ENCODE data around the gene AKR1C1. TPM values are rescaled to one million over a fixed set of nuclear protein-coding genes. Genes with fewer than 3 reads are reported as not detected.

Gene AKR1C1
- total and polyA plus RNA-seq, 2 donors (not counting 1 experiment from before 2014, with no cell fraction given), result 0.25 TPM; not detected in 1

DNA sequence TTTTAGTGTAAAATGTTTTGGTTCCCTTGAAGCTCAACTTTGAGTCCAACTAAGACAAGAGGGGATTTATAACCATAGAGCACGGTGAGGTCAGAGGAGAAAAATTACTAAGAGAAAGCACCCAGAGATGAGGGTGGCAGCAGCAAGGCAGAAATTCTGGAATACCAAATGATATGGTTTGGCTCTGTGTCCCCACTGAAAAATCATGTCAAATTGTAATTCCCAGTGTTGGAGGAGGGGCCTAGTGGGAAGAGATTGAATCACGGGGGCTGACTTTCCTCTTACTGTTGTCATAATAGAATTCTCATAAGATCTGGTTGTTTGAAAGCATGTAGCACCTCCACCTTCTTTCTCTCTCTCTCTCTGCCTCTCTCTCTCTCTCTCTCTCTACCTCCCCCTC, 19.4 kb upstream of the AKR1C1 start:
- POLR2A ChIA-PET, result no interaction called here
- no peaks in the 10 kb centered on the region for H3K27me3 ChIP-seq (replicated peaks in 1 of 4; ENCODE audit: control extremely low read depth in 1 of 4, control insufficient read depth in 3 of 4, insufficient read depth in 4 of 4, low read length in 3 of 4)
- TF ChIP-seq EZH2 (IDR thresholded peaks at IDR 0.05; ENCODE audit: borderline replicate concordance, insufficient read depth, low read depth, low read length, poor library complexity, severe bottlenecking), result no peak
- no peak overlapping the region for H3K4me3 ChIP-seq (ENCODE audit: control extremely low read depth in 1 of 5, extremely low read depth in 1 of 5, insufficient read depth in 1 of 5, low read depth in 2 of 5, low read length in 4 of 5)
- CTCF ChIA-PET, result no interaction called here
- no peak overlapping the region for H3K9ac ChIP-seq (ENCODE audit: low read length)
- no peak for DNase-seq
- no peaks in the 10 kb centered on the region for H3K4me1 ChIP-seq (ENCODE audit: control insufficient read depth in 2 of 2, insufficient read depth in 2 of 2, low read length in 2 of 2)
- whole genome bisulfite sequencing (ENCODE audit: insufficient coverage), result 100% methylated on average over 1 of the region's 2 CpGs
- Mint-ChIP-seq H3K4me1 (no peaks in the 10 kb centered on the region), H3K4me3 (no peak overlapping the region), H3K9me3 (ENCODE audit: insufficient read depth) (no peaks in the 10 kb centered on the region), H3K27ac (no peak overlapping the region), H3K27me3 (no peaks in the 10 kb centered on the region)
- no peaks in the 10 kb centered on the region for H3K79me2 ChIP-seq (ENCODE audit: control insufficient read depth, insufficient read depth, low read length)
- H4K20me1 ChIP-seq (ENCODE audit: control insufficient read depth, insufficient read depth, low read length, poor library complexity, severe bottlenecking), result no peaks in the 10 kb centered on the region
- H3K9me3 ChIP-seq (ENCODE audit: control extremely low read depth in 1 of 3, control insufficient read depth in 2 of 3, insufficient read depth in 1 of 3, low read length in 2 of 3), result no peaks in the 10 kb centered on the region
- no peak overlapping the region for H3K4me2 ChIP-seq (replicated peaks; ENCODE audit: low read depth, low read length, poor library complexity, severe bottlenecking)
- H3K36me3 ChIP-seq (replicated peaks in 1 of 2; ENCODE audit: control extremely low read depth in 1 of 2, control insufficient read depth in 1 of 2, extremely low read depth in 1 of 2, insufficient read depth in 2 of 2, low read length in 1 of 2), result no peaks in the 10 kb centered on the region
- intact Hi-C loops (cut with micrococcal nuclease), result no loop called here
- ATAC-seq (ENCODE audit: low read depth), result no peak
- H2AFZ ChIP-seq (ENCODE audit: insufficient read depth, low read depth, low read length, poor library complexity, severe bottlenecking), result no peak overlapping the region
- H3K27ac ChIP-seq (ENCODE audit: low read length in 2 of 2), result no peak overlapping the region

DNA sequence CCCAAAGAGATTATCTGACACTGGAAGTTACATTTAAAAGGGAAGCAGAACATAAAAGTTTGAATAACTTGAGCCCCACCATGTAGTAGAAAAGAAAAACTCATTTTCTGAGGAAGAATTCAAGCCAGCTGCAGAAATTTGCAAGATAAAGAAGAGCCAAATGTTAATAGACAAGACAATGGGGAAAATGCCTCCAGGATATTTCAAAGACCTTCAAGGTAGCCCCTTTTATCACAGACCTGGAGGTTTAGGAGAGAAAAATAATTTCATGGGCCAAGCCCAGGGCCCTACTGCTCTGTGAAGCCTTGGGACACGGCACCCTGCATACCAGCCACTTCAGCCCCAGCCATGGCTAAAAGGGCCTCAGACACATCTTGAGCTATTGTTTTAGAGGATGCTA, 18.4 kb upstream of the AKR1C1 start:
- Histone ChIP-seq H3K4me1 (ENCODE audit: control insufficient read depth in 2 of 2, insufficient read depth in 2 of 2, low read length in 2 of 2) (no peaks in the 10 kb centered on the region), H4K20me1 (ENCODE audit: control insufficient read depth, insufficient read depth, low read length, poor library complexity, severe bottlenecking) (no peaks in the 10 kb centered on the region), H2AFZ (ENCODE audit: insufficient read depth, low read depth, low read length, poor library complexity, severe bottlenecking) (no peak overlapping the region), H3K36me3 (replicated peaks in 1 of 2; ENCODE audit: control extremely low read depth in 1 of 2, control insufficient read depth in 1 of 2, extremely low read depth in 1 of 2, insufficient read depth in 2 of 2, low read length in 1 of 2) (no peaks in the 10 kb centered on the region), H3K4me2 (replicated peaks; ENCODE audit: low read depth, low read length, poor library complexity, severe bottlenecking) (no peak overlapping the region), H3K4me3 (ENCODE audit: control extremely low read depth in 1 of 5, extremely low read depth in 1 of 5, insufficient read depth in 1 of 5, low read depth in 2 of 5, low read length in 4 of 5) (no peak overlapping the region), H3K27me3 (replicated peaks in 1 of 4; ENCODE audit: control extremely low read depth in 1 of 4, control insufficient read depth in 3 of 4, insufficient read depth in 4 of 4, low read length in 3 of 4) (no peaks in the 10 kb centered on the region), H3K27ac (ENCODE audit: low read length in 2 of 2) (no peak overlapping the region), H3K9ac (ENCODE audit: low read length) (no peak overlapping the region), H3K79me2 (ENCODE audit: control insufficient read depth, insufficient read depth, low read length) (no peaks in the 10 kb centered on the region), H3K9me3 (ENCODE audit: control extremely low read depth in 1 of 3, control insufficient read depth in 2 of 3, insufficient read depth in 1 of 3, low read length in 2 of 3) (no peaks in the 10 kb centered on the region)
- TF ChIP-seq, protein P1, sequence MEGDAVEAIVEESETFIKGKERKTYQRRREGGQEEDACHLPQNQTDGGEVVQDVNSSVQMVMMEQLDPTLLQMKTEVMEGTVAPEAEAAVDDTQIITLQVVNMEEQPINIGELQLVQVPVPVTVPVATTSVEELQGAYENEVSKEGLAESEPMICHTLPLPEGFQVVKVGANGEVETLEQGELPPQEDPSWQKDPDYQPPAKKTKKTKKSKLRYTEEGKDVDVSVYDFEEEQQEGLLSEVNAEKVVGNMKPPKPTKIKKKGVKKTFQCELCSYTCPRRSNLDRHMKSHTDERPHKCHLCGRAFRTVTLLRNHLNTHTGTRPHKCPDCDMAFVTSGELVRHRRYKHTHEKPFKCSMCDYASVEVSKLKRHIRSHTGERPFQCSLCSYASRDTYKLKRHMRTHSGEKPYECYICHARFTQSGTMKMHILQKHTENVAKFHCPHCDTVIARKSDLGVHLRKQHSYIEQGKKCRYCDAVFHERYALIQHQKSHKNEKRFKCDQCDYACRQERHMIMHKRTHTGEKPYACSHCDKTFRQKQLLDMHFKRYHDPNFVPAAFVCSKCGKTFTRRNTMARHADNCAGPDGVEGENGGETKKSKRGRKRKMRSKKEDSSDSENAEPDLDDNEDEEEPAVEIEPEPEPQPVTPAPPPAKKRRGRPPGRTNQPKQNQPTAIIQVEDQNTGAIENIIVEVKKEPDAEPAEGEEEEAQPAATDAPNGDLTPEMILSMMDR (IDR thresholded peaks at IDR 0.05), result no peak
- no peak for TF ChIP-seq EZH2 (IDR thresholded peaks at IDR 0.05; ENCODE audit: borderline replicate concordance, insufficient read depth, low read depth, low read length, poor library complexity, severe bottlenecking)
- Mint-ChIP-seq H3K4me3 (no peak overlapping the region), H3K4me1 (no peaks in the 10 kb centered on the region), H3K27me3 (no peaks in the 10 kb centered on the region), H3K9me3 (ENCODE audit: insufficient read depth) (no peaks in the 10 kb centered on the region), H3K27ac (no peak overlapping the region)
- POLR2A ChIA-PET, result no interaction called here
- DNase-seq (no peak), ATAC-seq (ENCODE audit: low read depth) (no peak)
- CTCF ChIA-PET, result no interaction called here
- WGBS (ENCODE audit: insufficient coverage), result no CpG with 5 or more reads among the region's 1 CpG
- intact Hi-C loops (cut with micrococcal nuclease), result no loop called here
